ENCODE results near the gene AMN. TPM values are rescaled to one million over a fixed set of nuclear protein-coding genes. Genes with fewer than 3 reads are reported as not detected.

The AMN gene
- total and polyA plus RNA-seq, 2 experiments from 2014 or later: 0.69 to 1.2 TPM

- TF ChIP-seq CREB1 (CRISPR knock-in tag; IDR thresholded peaks at IDR 0.05; ENCODE audit: low read depth) (no peak), ZNF114 (CRISPR knock-in tag; IDR thresholded peaks at IDR 0.05) (no peak), JUNB (IDR thresholded peaks at IDR 0.05; ENCODE audit: unreplicated experiment) (no peak), NANOG (IDR thresholded peaks at IDR 0.05; ENCODE audit: borderline replicate concordance) (no peak), EZH2phosphoT487 (IDR thresholded peaks at IDR 0.05; ENCODE audit: unreplicated experiment) (no peak)
- TF ChIP-seq, protein P1, sequence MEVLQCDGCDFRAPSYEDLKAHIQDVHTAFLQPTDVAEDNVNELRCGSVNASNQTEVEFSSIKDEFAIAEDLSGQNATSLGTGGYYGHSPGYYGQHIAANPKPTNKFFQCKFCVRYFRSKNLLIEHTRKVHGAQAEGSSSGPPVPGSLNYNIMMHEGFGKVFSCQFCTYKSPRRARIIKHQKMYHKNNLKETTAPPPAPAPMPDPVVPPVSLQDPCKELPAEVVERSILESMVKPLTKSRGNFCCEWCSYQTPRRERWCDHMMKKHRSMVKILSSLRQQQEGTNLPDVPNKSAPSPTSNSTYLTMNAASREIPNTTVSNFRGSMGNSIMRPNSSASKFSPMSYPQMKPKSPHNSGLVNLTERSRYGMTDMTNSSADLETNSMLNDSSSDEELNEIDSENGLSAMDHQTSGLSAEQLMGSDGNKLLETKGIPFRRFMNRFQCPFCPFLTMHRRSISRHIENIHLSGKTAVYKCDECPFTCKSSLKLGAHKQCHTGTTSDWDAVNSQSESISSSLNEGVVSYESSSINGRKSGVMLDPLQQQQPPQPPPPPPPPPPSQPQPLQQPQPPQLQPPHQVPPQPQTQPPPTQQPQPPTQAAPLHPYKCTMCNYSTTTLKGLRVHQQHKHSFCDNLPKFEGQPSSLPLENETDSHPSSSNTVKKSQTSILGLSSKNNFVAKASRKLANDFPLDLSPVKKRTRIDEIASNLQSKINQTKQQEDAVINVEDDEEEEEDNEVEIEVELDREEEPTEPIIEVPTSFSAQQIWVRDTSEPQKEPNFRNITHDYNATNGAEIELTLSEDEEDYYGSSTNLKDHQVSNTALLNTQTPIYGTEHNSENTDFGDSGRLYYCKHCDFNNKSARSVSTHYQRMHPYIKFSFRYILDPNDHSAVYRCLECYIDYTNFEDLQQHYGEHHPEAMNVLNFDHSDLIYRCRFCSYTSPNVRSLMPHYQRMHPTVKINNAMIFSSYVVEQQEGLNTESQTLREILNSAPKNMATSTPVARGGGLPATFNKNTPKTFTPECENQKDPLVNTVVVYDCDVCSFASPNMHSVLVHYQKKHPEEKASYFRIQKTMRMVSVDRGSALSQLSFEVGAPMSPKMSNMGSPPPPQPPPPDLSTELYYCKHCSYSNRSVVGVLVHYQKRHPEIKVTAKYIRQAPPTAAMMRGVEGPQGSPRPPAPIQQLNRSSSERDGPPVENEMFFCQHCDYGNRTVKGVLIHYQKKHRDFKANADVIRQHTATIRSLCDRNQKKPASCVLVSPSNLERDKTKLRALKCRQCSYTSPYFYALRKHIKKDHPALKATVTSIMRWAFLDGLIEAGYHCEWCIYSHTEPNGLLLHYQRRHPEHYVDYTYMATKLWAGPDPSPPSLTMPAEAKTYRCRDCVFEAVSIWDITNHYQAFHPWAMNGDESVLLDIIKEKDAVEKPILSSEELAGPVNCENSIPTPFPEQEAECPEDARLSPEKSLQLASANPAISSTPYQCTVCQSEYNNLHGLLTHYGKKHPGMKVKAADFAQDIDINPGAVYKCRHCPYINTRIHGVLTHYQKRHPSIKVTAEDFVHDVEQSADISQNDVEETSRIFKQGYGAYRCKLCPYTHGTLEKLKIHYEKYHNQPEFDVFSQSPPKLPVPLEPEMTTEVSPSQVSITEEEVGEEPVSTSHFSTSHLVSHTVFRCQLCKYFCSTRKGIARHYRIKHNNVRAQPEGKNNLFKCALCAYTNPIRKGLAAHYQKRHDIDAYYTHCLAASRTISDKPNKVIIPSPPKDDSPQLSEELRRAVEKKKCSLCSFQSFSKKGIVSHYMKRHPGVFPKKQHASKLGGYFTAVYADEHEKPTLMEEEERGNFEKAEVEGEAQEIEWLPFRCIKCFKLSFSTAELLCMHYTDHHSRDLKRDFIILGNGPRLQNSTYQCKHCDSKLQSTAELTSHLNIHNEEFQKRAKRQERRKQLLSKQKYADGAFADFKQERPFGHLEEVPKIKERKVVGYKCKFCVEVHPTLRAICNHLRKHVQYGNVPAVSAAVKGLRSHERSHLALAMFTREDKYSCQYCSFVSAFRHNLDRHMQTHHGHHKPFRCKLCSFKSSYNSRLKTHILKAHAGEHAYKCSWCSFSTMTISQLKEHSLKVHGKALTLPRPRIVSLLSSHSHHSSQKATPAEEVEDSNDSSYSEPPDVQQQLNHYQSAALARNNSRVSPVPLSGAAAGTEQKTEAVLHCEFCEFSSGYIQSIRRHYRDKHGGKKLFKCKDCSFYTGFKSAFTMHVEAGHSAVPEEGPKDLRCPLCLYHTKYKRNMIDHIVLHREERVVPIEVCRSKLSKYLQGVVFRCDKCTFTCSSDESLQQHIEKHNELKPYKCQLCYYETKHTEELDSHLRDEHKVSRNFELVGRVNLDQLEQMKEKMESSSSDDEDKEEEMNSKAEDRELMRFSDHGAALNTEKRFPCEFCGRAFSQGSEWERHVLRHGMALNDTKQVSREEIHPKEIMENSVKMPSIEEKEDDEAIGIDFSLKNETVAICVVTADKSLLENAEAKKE (CRISPR knock-in tag; IDR thresholded peaks at IDR 0.05): no peak
Measured at GRCh38 chr14:102979406-102979805, 56.9 kb downstream of the AMN start (continued).

DNA sequence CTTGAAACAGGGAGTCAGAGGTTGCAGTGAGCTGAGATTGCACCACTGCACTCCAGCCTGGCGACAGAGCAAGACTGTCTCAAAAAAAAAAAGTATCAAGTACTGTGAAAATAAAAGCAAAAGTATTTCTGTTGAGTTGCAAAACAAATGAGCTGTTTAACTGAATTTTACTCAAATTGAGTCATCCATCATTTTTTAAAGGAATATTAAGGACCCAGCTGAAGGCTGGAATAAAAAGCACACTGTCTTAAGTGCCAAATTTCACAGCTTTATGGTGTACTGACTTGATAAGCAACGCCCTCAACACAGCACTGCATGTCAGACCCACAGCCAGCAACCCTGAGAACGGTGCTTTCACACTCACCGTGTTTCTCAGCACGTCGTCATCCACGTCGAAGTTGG, 57.9 kb downstream of the AMN start:
- TF ChIP-seq POLR2AphosphoS5 (IDR thresholded peaks at IDR 0.05; ENCODE audit: low read depth): no peak
- TF ChIP-seq EZH2 (IDR thresholded peaks at IDR 0.05; ENCODE audit: low read depth, unreplicated experiment): no peak
- TF ChIP-seq ZNF331 (CRISPR knock-in tag; IDR thresholded peaks at IDR 0.05; ENCODE audit: low read depth): no peak
- no peak overlapping the region for H3K4me3 Mint-ChIP-seq
- peaks cover 7% of the 10 kb centered on the region for H4K20me1 ChIP-seq (replicated peaks; ENCODE audit: insufficient read depth)
- H3K27ac Mint-ChIP-seq: no peak overlapping the region
- H3K79me2 ChIP-seq (replicated peaks; ENCODE audit: insufficient read depth): no peaks in the 10 kb centered on the region
- H2AFZ ChIP-seq: no peak overlapping the region
- H3K4me3 ChIP-seq: no peak overlapping the region
- H3K4me1 ChIP-seq (ENCODE audit: insufficient read depth): no peaks in the 10 kb centered on the region
- no peaks in the 10 kb centered on the region for H3K27me3 ChIP-seq (ENCODE audit: insufficient read depth)
- ATAC-seq (no peak), DNase-seq (ENCODE audit: low spot score) (no peak)
- peaks cover 58% of the 10 kb centered on the region for H3K36me3 Mint-ChIP-seq (ENCODE audit: low read depth)
- peaks cover 19% of the 10 kb centered on the region for H3K36me3 ChIP-seq (ENCODE audit: insufficient read depth)
- no peak overlapping the region for H3K27ac ChIP-seq (ENCODE audit: low read depth)
- no peaks in the 10 kb centered on the region for H3K4me1 Mint-ChIP-seq
- peaks cover 6% of the 10 kb centered on the region for H3K27me3 Mint-ChIP-seq (ENCODE audit: insufficient read depth, low read depth, poor library complexity)
- H3K9me2 ChIP-seq (ENCODE audit: insufficient read depth): no peaks in the 10 kb centered on the region
- H3F3A ChIP-seq (replicated peaks; ENCODE audit: low read depth): peaks cover 3% of the 10 kb centered on the region; the same call in 1 of the 2 replicates
- no peaks in the 10 kb centered on the region for H3K9me3 Mint-ChIP-seq
- H3K4me2 ChIP-seq: no peak overlapping the region

Other genes with a start within 250 kb of the AMN start
- gene TRAF3, start 145.2 kb upstream of the AMN start, total RNA-seq (2014; rRNA removed; shearing (Covaris generic)): 9.3 and 10.8 TPM in 2 replicates
- gene TRAF3, start 145.2 kb upstream of the AMN start, polyA plus RNA-seq (2016; fragmentation: Nextera tagmentation; extraction: Ambion mirVana): 3.5 and 3.7 TPM in 2 replicates
- 97.4 and 127 TPM in 2 replicates for gene CDC42BPB, start 134.9 kb downstream of the AMN start, total RNA-seq (2014; rRNA removed; shearing (Covaris generic))
- 12.3 and 13.5 TPM in 2 replicates for gene CDC42BPB, start 134.9 kb downstream of the AMN start, polyA plus RNA-seq (2016; fragmentation: Nextera tagmentation; extraction: Ambion mirVana)
- not detected in 2 replicates for gene LBHD2, start 161.5 kb downstream of the AMN start, total RNA-seq (2014; rRNA removed; shearing (Covaris generic))
- gene LBHD2, start 161.5 kb downstream of the AMN start, polyA plus RNA-seq (2016; fragmentation: Nextera tagmentation; extraction: Ambion mirVana): not detected in 2 replicates
- not detected in 2 replicates for gene EXOC3L4, start 172.1 kb downstream of the AMN start, total RNA-seq (2014; rRNA removed; shearing (Covaris generic))
- gene EXOC3L4, start 172.1 kb downstream of the AMN start, polyA plus RNA-seq (2016; fragmentation: Nextera tagmentation; extraction: Ambion mirVana): not detected in 2 replicates
- gene TNFAIP2, start 200.8 kb downstream of the AMN start, total RNA-seq (2014; rRNA removed; shearing (Covaris generic)): 9.8 and 14.1 TPM in 2 replicates
- gene TNFAIP2, start 200.8 kb downstream of the AMN start, polyA plus RNA-seq (2016; fragmentation: Nextera tagmentation; extraction: Ambion mirVana): 9.9 and 10.1 TPM in 2 replicates

All from GM23338 (cell line).